H9 (cell line): ENCODE data around the gene THOP1. TPM values are rescaled to one million over a fixed set of nuclear protein-coding genes. Genes with fewer than 3 reads are reported as not detected.

ENCODE experiments used
- DNase-seq: peaks from one replicate; pipeline ENCODE4 v3.0.0-alpha.2; 2017
- H2AFZ ChIP-seq: one replicate; pipeline ENCODE4 v1.6.1; 2013; ENCODE audit warnings: mild to moderate bottlenecking, low read length, control low read depth, moderate library complexity
- H2AK5ac ChIP-seq: 2 replicates; pipeline ENCODE4 v1.6.1; 2013; ENCODE audit warnings: low read length, control low read depth, mixed read lengths; ENCODE audit not compliant: insufficient read length
- H2BK120ac ChIP-seq: one replicate; pipeline ENCODE4 v1.6.1; 2013; ENCODE audit warnings: low read depth, mild to moderate bottlenecking, low read length, control low read depth, inconsistent platforms; ENCODE audit not compliant: poor library complexity, severe bottlenecking
- H2BK12ac ChIP-seq: 2 replicates; pipeline ENCODE4 v1.6.1; 2013; ENCODE audit warnings: low read length, control low read depth, mixed read lengths, low read depth; ENCODE audit not compliant: insufficient read length
- H2BK15ac ChIP-seq: 2 replicates; pipeline ENCODE4 v1.6.1; 2013; ENCODE audit warnings: low read depth, low read length, control low read depth
- H2BK20ac ChIP-seq: one replicate; pipeline ENCODE4 v1.6.1; 2013; ENCODE audit warnings: low read depth, mild to moderate bottlenecking, low read length, control low read depth, inconsistent platforms; ENCODE audit not compliant: poor library complexity, severe bottlenecking
- H2BK5ac ChIP-seq: 2 replicates; pipeline ENCODE4 v1.6.1; 2013; ENCODE audit warnings: low read length, control low read depth, mixed read lengths; ENCODE audit not compliant: insufficient read length
- H3K14ac ChIP-seq: 2 replicates; pipeline ENCODE4 v1.6.1; 2013; ENCODE audit warnings: low read length, control low read depth; ENCODE audit not compliant: insufficient read depth
- H3K18ac ChIP-seq: 2 replicates; pipeline ENCODE4 v1.6.1; 2013; ENCODE audit warnings: low read depth, mild to moderate bottlenecking, mixed read lengths, low read length, control low read depth; ENCODE audit not compliant: insufficient read length
- H3K23ac ChIP-seq: 2 replicates; pipeline ENCODE4 v1.6.1; 2013; ENCODE audit warnings: low read length, control low read depth, mixed read lengths, low read depth; ENCODE audit not compliant: insufficient read length
- H3K23me2 ChIP-seq: 2 replicates; pipeline ENCODE4 v1.6.1; 2013; ENCODE audit warnings: low read depth, mild to moderate bottlenecking, mixed read lengths, low read length, control low read depth; ENCODE audit not compliant: insufficient read length, poor library complexity, severe bottlenecking
- H3K27ac ChIP-seq: 2 replicates; pipeline ENCODE4 v1.5.1; 2013; ENCODE audit warnings: low read length, control low read depth, mixed read lengths, low read depth; ENCODE audit not compliant: insufficient read length
- H3K27me3 ChIP-seq: 2 replicates; pipeline ENCODE4 v1.6.1; 2013; ENCODE audit warnings: low read length, control low read depth, inconsistent platforms; ENCODE audit not compliant: insufficient read depth
- H3K4ac ChIP-seq: 2 replicates; pipeline ENCODE4 v1.6.1; 2013; ENCODE audit warnings: low read depth, mild to moderate bottlenecking, control low read depth, inconsistent platforms, low read length, moderate library complexity
- H3K4me1 ChIP-seq: 2 replicates; pipeline ENCODE4 v1.6.1; 2013; ENCODE audit warnings: low read length, control low read depth, inconsistent platforms; ENCODE audit not compliant: insufficient read depth
- H3K4me2 ChIP-seq: 2 replicates; pipeline ENCODE4 v1.6.1; 2013; ENCODE audit warnings: low read length, control low read depth, mixed read lengths; ENCODE audit not compliant: insufficient read length, insufficient read depth
- H3K56ac ChIP-seq: 2 replicates; pipeline ENCODE4 v1.6.1; 2013; ENCODE audit warnings: low read depth, mild to moderate bottlenecking, mixed read lengths, low read length, control low read depth; ENCODE audit not compliant: insufficient read length
- H3K79me1 ChIP-seq: 2 replicates; pipeline ENCODE4 v1.6.1; 2013; ENCODE audit warnings: low read depth, mild to moderate bottlenecking, moderate library complexity, low read length, control low read depth, inconsistent platforms; ENCODE audit not compliant: insufficient read depth, poor library complexity, severe bottlenecking
- H3K79me2 ChIP-seq: 2 replicates; pipeline ENCODE4 v1.6.1; 2013; ENCODE audit warnings: low read length, control low read depth, inconsistent platforms; ENCODE audit not compliant: insufficient read depth
- H3K9ac ChIP-seq: 2 replicates; pipeline ENCODE4 v1.6.1; 2013; ENCODE audit warnings: low read length, control low read depth, mixed read lengths; ENCODE audit not compliant: insufficient read length; ENCODE audit errors: extremely low read depth
- H3K9me3 ChIP-seq: one replicate; pipeline ENCODE4 v1.6.1; 2013; ENCODE audit warnings: low read depth, low read length, inconsistent platforms; ENCODE audit not compliant: control insufficient read depth
- H3T11ph ChIP-seq: one replicate; pipeline ENCODE4 v1.6.1; 2013; ENCODE audit warnings: mild to moderate bottlenecking, low read length, control low read depth, inconsistent platforms
- H4K20me1 ChIP-seq: one replicate; pipeline ENCODE4 v1.6.1; 2013; ENCODE audit not compliant: control insufficient read depth, insufficient read length, insufficient read depth
- H4K5ac ChIP-seq: 2 replicates; pipeline ENCODE4 v1.6.1; 2013; ENCODE audit warnings: low read depth, mild to moderate bottlenecking, mixed read lengths, low read length, control low read depth; ENCODE audit not compliant: insufficient read length
- H4K8ac ChIP-seq: replicated peaks from 2 replicates; pipeline ENCODE4 v1.6.1; 2013; ENCODE audit warnings: low read length, control low read depth, mixed read lengths, low read depth; ENCODE audit not compliant: insufficient read length
- H4K91ac ChIP-seq: 2 replicates; pipeline ENCODE4 v1.6.1; 2013; ENCODE audit warnings: low read depth, mild to moderate bottlenecking, moderate library complexity, mixed read lengths, low read length, control low read depth; ENCODE audit not compliant: insufficient read length
- H3K27ac Mint-ChIP-seq, 3 experiments: 2 replicates in 2 of 3; 3 replicates in 1 of 3; pipeline ENCODE4 v1.8.0; 2020 to 2021; ENCODE audit warnings: mixed read lengths in 3 of 3, mild to moderate bottlenecking in 1 of 3, moderate library complexity in 1 of 3
- H3K27me3 Mint-ChIP-seq: 2 replicates; pipeline ENCODE4 v1.8.0; 2021; ENCODE audit warnings: low read depth, mild to moderate bottlenecking, moderate library complexity, mixed read lengths
- H3K36me3 Mint-ChIP-seq, 3 experiments: 2 replicates in 2 of 3; 3 replicates in 1 of 3; pipeline ENCODE4 v1.8.0; 2020 to 2021; ENCODE audit warnings: low read depth in 3 of 3, mixed read lengths in 3 of 3; ENCODE audit not compliant: insufficient read depth in 1 of 3
- H3K4me1 Mint-ChIP-seq, 2 experiments: 2 replicates each; pipeline ENCODE4 v1.8.0; 2020; ENCODE audit warnings: mixed read lengths in 2 of 2
- H3K4me3 Mint-ChIP-seq, 2 experiments: 2 replicates in 1 of 2; 3 replicates in 1 of 2; pipeline ENCODE4 v1.8.0; 2020 to 2021; ENCODE audit warnings: mild to moderate bottlenecking in 2 of 2, mixed read lengths in 2 of 2, moderate library complexity in 1 of 2
- H3K9me3 Mint-ChIP-seq, 2 experiments: 2 replicates in 1 of 2; 3 replicates in 1 of 2; pipeline ENCODE4 v1.8.0; 2020; ENCODE audit warnings: mild to moderate bottlenecking in 2 of 2, mixed read lengths in 2 of 2, moderate library complexity in 1 of 2
- WGBS: extraction: QIAGEN DNeasy Blood & Tissue Kit; methylation state at CpG from one replicate; pipeline ENCODE4 v1.1.7; 2013; ENCODE audit warnings: missing lambda C conversion rate, low lambda C conversion rate, mixed read lengths; ENCODE audit not compliant: insufficient read length; ENCODE audit errors: extremely low coverage; 5-methylcytosine and 5-hydroxymethylcytosine counted together
- total RNA-seq: library from RNA; stranded (reverse); gene quantifications from 2 replicates; pipeline ENCODE4 v1.2.1, GENCODE V29; 2021
- TF ChIP-seq, protein P1 (sequence below): fragments of 200-600 bp; sonication (generic); conservative IDR thresholded peaks from 3 replicates; pipeline ENCODE4 v1.8.0; 2021; ENCODE audit warnings: antibody characterized with exemption, mild to moderate bottlenecking

The THOP1 gene
- total RNA-seq, 1 experiment from 2014 or later: 150 TPM

DNA sequence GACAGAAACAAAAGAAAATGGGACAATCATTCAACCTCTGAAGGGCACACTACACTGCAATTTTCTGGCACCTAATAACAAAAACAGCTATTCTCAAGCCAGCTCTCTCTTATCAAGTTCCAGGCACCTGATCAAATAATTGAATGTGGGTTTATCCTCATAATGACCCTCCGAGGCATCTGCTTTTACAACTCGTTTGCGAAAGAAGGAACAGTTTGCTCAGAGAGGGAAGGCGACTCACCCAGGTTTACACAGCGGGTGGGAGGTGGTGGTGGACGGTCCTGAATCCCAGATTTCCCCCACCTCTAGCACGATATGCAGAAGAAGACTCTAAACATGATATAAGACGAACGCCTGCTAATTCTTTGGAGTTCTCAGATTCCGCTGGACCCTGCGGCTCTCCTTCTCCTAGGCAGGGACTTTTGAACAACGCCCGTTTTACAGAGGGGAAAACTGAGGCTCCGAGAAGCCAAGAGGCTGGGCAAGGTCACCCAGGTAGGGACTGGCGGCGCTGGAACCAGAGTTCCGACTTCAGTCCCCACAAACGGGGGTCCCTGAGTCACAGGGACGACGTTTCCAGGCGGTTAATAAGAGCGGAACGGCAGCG, 2.9 kb upstream of the THOP1 start:
- H2BK120ac ChIP-seq: no peak overlapping the region
- no peak overlapping the region for H3K4ac ChIP-seq
- no peak overlapping the region for H3K56ac ChIP-seq
- Mint-ChIP-seq H3K27ac (peak overlapping the region; percentile 40 to 86 (median 65); a peak in 6 of 7 replicates), H3K27me3 (no peaks in the 10 kb centered on the region; the same call in 1 of the 2 replicates), H3K4me1 (peaks cover 13 to 28% of the 10 kb centered on the region in 2 experiments), H3K9me3 (peaks cover 0 to 4% of the 10 kb centered on the region in 2 experiments; a peak in 1 of 5 replicates), H3K36me3 (peaks cover 12 to 30% (median 23%) of the 10 kb centered on the region in 3 experiments), H3K4me3 (peak overlapping the region; percentile 90 to 97)
- peak overlapping the region; percentile 82 for H3K4me2 ChIP-seq
- H2BK15ac ChIP-seq: no peak overlapping the region
- no CpG with 5 or more reads among the region's 24 CpGs for WGBS
- H4K20me1 ChIP-seq: no peaks in the 10 kb centered on the region
- H3K9me3 ChIP-seq: no peaks in the 10 kb centered on the region
- no peak overlapping the region for H2BK5ac ChIP-seq
- H2BK20ac ChIP-seq: no peak overlapping the region
- H3K27me3 ChIP-seq: no peaks in the 10 kb centered on the region
- H2AK5ac ChIP-seq: no peak overlapping the region
- H3T11ph ChIP-seq: no peak overlapping the region
- H3K23ac ChIP-seq: no peak overlapping the region
- peaks cover 11% of the 10 kb centered on the region for H3K23me2 ChIP-seq
- no peak overlapping the region for H4K8ac ChIP-seq
- no peak overlapping the region for H4K91ac ChIP-seq
- no peak overlapping the region for H4K5ac ChIP-seq
- no peak overlapping the region for H2BK12ac ChIP-seq
- H3K79me1 ChIP-seq: peaks cover 11% of the 10 kb centered on the region
- no peak overlapping the region for H3K27ac ChIP-seq
- DNase-seq: no peak
- peak overlapping the region; percentile 52 for H3K18ac ChIP-seq
- peak overlapping the region; percentile 80 for H3K9ac ChIP-seq
- TF ChIP-seq, protein P1, sequence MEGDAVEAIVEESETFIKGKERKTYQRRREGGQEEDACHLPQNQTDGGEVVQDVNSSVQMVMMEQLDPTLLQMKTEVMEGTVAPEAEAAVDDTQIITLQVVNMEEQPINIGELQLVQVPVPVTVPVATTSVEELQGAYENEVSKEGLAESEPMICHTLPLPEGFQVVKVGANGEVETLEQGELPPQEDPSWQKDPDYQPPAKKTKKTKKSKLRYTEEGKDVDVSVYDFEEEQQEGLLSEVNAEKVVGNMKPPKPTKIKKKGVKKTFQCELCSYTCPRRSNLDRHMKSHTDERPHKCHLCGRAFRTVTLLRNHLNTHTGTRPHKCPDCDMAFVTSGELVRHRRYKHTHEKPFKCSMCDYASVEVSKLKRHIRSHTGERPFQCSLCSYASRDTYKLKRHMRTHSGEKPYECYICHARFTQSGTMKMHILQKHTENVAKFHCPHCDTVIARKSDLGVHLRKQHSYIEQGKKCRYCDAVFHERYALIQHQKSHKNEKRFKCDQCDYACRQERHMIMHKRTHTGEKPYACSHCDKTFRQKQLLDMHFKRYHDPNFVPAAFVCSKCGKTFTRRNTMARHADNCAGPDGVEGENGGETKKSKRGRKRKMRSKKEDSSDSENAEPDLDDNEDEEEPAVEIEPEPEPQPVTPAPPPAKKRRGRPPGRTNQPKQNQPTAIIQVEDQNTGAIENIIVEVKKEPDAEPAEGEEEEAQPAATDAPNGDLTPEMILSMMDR: no peak
- peaks cover 58% of the 10 kb centered on the region for H3K79me2 ChIP-seq
- H2AFZ ChIP-seq: no peak overlapping the region
- peak overlapping the region; percentile 57; the same call in 1 of the 2 replicates for H3K14ac ChIP-seq
- no peaks in the 10 kb centered on the region for H3K4me1 ChIP-seq
